Measurements from ENCODE around the gene IL3.

DNA sequence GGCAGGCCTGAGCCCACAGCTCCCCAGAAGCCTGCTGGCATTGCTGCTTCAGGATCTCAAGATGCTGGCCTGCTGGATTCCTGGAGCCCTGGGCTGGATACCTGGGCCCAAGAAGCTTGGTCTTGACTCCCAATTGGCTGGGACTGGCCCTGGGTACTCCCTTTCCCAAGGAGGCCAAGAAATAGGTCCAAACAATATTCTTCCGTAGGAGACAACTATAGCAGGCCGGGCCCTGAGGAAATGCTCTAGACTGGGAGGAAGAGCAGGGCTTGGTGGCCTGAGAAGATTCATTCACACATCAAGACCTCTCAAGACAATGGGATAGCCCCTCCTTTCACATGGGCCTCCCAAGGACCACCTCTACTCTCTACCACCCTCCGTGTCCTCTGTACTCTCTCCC is 21.0 kb downstream of the IL3 start:
- TF ChIP-seq, protein P1, sequence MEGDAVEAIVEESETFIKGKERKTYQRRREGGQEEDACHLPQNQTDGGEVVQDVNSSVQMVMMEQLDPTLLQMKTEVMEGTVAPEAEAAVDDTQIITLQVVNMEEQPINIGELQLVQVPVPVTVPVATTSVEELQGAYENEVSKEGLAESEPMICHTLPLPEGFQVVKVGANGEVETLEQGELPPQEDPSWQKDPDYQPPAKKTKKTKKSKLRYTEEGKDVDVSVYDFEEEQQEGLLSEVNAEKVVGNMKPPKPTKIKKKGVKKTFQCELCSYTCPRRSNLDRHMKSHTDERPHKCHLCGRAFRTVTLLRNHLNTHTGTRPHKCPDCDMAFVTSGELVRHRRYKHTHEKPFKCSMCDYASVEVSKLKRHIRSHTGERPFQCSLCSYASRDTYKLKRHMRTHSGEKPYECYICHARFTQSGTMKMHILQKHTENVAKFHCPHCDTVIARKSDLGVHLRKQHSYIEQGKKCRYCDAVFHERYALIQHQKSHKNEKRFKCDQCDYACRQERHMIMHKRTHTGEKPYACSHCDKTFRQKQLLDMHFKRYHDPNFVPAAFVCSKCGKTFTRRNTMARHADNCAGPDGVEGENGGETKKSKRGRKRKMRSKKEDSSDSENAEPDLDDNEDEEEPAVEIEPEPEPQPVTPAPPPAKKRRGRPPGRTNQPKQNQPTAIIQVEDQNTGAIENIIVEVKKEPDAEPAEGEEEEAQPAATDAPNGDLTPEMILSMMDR (IDR thresholded peaks at IDR 0.05 in 4 of 5, conservative IDR thresholded peaks at IDR 0.05 in 1 of 5), result no peak
- TF ChIP-seq POLR2A (IDR thresholded peaks at IDR 0.05), result no peak

Data from gastrocnemius medialis (tissue), 4 donors.